Colonic mucosa (tissue), 4 donors: ENCODE data around the gene SRGN. TPM values are rescaled to one million over a fixed set of nuclear protein-coding genes. Genes with fewer than 3 reads are reported as not detected.
"Not testable (repeated sequence)": the region's sequence is repeated elsewhere in the genome, so short reads cannot be mapped to it uniquely, and the experiment has no call there.

Experiments
- DNase-seq: peaks from one replicate; pipeline ENCODE4 v3.0.0-alpha.2; 2020
- H3K27ac ChIP-seq: fragments of 200-600 bp; one replicate; pipeline ENCODE4 v1.8.0; 2021
- H3K27me3 ChIP-seq: fragments of 200-600 bp; one replicate; pipeline ENCODE4 v1.8.0; 2021
- H3K36me3 ChIP-seq: fragments of 200-600 bp; one replicate; pipeline ENCODE4 v1.8.0; 2021
- H3K4me1 ChIP-seq: fragments of 200-600 bp; one replicate; pipeline ENCODE4 v1.8.0; 2021; ENCODE audit warnings: mild to moderate bottlenecking
- H3K4me3 ChIP-seq: fragments of 200-600 bp; one replicate; pipeline ENCODE4 v1.8.0; 2021
- H3K9ac ChIP-seq, 2 donors: one replicate each; pipeline ENCODE4 v1.7.0; 2013; ENCODE audit warnings: control low read depth in 2 of 2, low read depth in 2 of 2, low read length in 2 of 2
- H3K9me3 ChIP-seq: fragments of 200-600 bp; one replicate; pipeline ENCODE4 v1.8.0; 2021
- CTCF ChIP-seq: fragments of 200-600 bp; IDR thresholded peaks from one replicate; pipeline ENCODE4 v1.8.0; 2022; ENCODE audit warnings: antibody characterized with exemption, mild to moderate bottlenecking
- intact Hi-C: fragments of 100-400 bp; cut with DNase I; formaldehyde crosslinking; loops from one replicate; pipeline ENCODE4 v1.14.1; 2022
- total RNA-seq, 2 donors: library from RNA; stranded (reverse); fragmentation: NEBNext Ultra II Directional in 1 of 2; extraction: Animal tissue kit (Norgen Biotek cat#: 25700) in 1 of 2; gene quantifications; one replicate each; pipeline ENCODE4 v1.2.1, GENCODE V29; 2021
- donor health status: healthy.
- donor health status: DM: no; HTN: no; CAD: no.
- donor health status: DM: no; HTN: no; CAD: no.

Gene SRGN, protein sequence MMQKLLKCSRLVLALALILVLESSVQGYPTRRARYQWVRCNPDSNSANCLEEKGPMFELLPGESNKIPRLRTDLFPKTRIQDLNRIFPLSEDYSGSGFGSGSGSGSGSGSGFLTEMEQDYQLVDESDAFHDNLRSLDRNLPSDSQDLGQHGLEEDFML
- 10 to 100 TPM; 14.3 to 57.8 TPM for total RNA-seq

DNA sequence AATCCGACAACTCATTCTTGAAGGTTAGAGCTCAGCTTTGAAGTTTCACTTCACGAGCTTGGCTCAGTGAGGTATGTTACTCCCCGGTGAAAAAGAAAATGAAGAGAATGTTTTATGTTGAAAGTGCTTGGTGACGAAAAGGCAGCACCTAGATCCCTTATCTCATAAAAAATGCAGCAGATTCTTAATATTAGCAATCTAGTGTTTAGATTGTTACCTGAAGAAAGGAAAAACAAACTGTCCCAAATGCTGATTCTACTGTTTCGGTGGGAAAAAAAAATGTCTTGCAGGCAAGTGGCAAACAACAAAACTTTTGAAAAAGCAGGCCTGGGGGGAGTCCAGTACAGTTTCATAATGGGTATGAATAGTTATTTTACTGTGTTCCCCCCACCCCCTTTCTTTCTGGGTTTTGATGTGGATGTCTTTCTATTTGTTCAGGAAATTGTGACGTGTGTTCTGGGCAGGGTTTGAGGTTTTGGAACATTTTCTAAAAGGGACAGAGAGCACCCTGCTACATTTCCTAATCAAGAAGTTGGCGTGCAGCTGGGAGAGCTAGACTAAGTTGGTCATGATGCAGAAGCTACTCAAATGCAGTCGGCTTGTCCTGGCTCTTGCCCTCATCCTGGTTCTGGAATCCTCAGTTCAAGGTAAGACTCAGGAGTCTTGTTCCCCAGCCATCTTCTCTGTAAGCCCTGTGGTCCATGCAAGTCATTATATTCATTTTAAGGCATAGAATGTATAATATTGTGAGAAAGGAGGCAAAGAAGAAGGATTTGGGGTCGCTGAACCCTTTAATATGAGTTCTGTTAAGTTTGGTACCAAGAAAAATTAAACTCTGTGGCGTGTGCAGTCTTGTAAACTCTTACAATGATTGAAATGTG is at the start of gene SRGN:
SRGN (plus strand) TSS at position 514 of the 881 bp plus-strand sequence; CDS start at position 569, 55 bp downstream.
- TF ChIP-seq CTCF: no peak
- peak; percentile 67 for DNase-seq
- Histone ChIP-seq H3K27ac (peak within 1 kb of the TSS; percentile 81), H3K4me3 (peak within 1 kb of the TSS; percentile 34), H3K4me1 (no peaks in the 10 kb centered on the region), H3K27me3 (no peaks in the 10 kb centered on the region), H3K9me3 (no peaks in the 10 kb centered on the region), H3K9ac (peak within 1 kb of the TSS; percentile 52 to 79), H3K36me3 (no peaks in the 10 kb centered on the region)
- intact Hi-C loops: no loop called here

- DNase-seq, H3K27ac ChIP-seq, H3K9ac ChIP-seq, H3K36me3 ChIP-seq, H3K9me3 ChIP-seq, H3K27me3 ChIP-seq, intact Hi-C loops, H3K4me3 ChIP-seq, H3K4me1 ChIP-seq: not testable (repeated sequence)
Observed at GRCh38 chr10:69040904-69041303, 47.0 kb upstream of the SRGN start.

GRCh38 chr10:69042417-69042816 is 45.5 kb upstream of the SRGN start:
- H3K36me3 ChIP-seq: no peaks in the 10 kb centered on the region
- no peak for TF ChIP-seq CTCF
- H3K9ac ChIP-seq: no peak overlapping the region
- H3K4me1 ChIP-seq: no peaks in the 10 kb centered on the region
- no peaks in the 10 kb centered on the region for H3K9me3 ChIP-seq
- H3K4me3 ChIP-seq: no peak overlapping the region
- no peak for DNase-seq
- no peak overlapping the region for H3K27ac ChIP-seq
- no peaks in the 10 kb centered on the region for H3K27me3 ChIP-seq
- intact Hi-C loops: no loop called here

DNA sequence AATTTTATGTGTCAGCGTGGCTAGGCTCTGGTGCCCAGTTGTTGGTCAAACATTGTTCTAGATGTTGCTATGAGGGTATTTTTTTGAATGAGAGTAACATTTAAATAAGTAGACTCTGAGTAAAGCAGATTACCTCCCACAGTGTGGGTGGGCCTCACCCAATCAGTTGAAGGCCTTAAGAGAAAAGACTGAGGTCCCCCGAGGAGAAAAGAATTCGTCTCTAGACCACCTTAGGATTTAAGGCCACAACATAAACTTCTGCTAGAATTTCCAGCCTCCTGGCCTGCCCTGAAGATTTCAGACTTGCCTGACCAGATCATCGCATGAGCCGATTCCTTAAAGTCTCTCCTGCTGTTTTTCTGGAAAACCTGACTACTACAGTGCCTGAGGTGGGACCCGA is 45.1 kb upstream of the SRGN start:
- DNase-seq: no peak
- Histone ChIP-seq H3K27ac (no peak overlapping the region), H3K9me3 (no peaks in the 10 kb centered on the region), H3K9ac (no peak overlapping the region), H3K4me1 (no peaks in the 10 kb centered on the region), H3K27me3 (no peaks in the 10 kb centered on the region), H3K36me3 (no peaks in the 10 kb centered on the region), H3K4me3 (no peak overlapping the region)
- no peak for TF ChIP-seq CTCF
- intact Hi-C loops: no loop called here

- peak overlapping the region; percentile 27 for H3K27ac ChIP-seq
Observed at GRCh38 chr10:69043931-69044531, 43.9 kb upstream of the SRGN start.

More at GRCh38 chr10:69043931-69044531, 43.9 kb upstream of the SRGN start:
- H3K9ac ChIP-seq: peak overlapping the region in 1 of 2 donors; percentile 37
- no peak for TF ChIP-seq CTCF
- DNase-seq: no peak
- H3K4me3 ChIP-seq: no peak overlapping the region
- H3K36me3 ChIP-seq: no peaks in the 10 kb centered on the region
- H3K4me1 ChIP-seq: no peaks in the 10 kb centered on the region
- no peaks in the 10 kb centered on the region for H3K27me3 ChIP-seq
- intact Hi-C loops: no loop called here
- no peaks in the 10 kb centered on the region for H3K9me3 ChIP-seq
